Stimulated activated CD4-positive, alpha-beta T cell treated with anti-CD3 and anti-CD28 coated beads, TNF-alpha, amount 100 ng/mL, for 48 hours (primary cell): ENCODE results near the gene TBC1D4.
"Not testable (repeated sequence)": the region's sequence is repeated elsewhere in the genome, so short reads cannot be mapped to it uniquely, and the experiment has no call there.

ENCODE experiments used
- DNase-seq, 3 donors: peaks; one replicate each; pipeline ENCODE4 v3.0.0-alpha.2; 2020; ENCODE audit warnings: low read depth in 3 of 3

The TBC1D4 gene

GRCh38 chr13:75446874-75447273 is 35.1 kb downstream of the TBC1D4 start:
- no peak for DNase-seq

GRCh38 chr13:75445717-75446499 is 36.1 kb downstream of the TBC1D4 start:
- no peak for DNase-seq

- DNase-seq, result no peak
These were observed 38.0 kb downstream of the TBC1D4 start for GRCh38 chr13:75444016-75444415.

GRCh38 chr13:75443356-75443958 is 38.5 kb downstream of the TBC1D4 start:
- DNase-seq, result no peak

GRCh38 chr13:75442736-75443234 is 39.2 kb downstream of the TBC1D4 start:
- no peak for DNase-seq

GRCh38 chr13:75440100-75440499 is 41.9 kb downstream of the TBC1D4 start:
- DNase-seq, result no peak

GRCh38 chr13:75437582-75438318 is 44.2 kb downstream of the TBC1D4 start:
- no peak for DNase-seq

- DNase-seq, result not testable (repeated sequence)
These were observed 47.8 kb downstream of the TBC1D4 start for GRCh38 chr13:75434126-75434525.

- no peak for DNase-seq
These were observed 49.1 kb downstream of the TBC1D4 start for GRCh38 chr13:75432811-75433244.

GRCh38 chr13:75432045-75432444 is 49.9 kb downstream of the TBC1D4 start:
- no peak for DNase-seq

GRCh38 chr13:75430436-75431209 is 51.3 kb downstream of the TBC1D4 start:
- no peak for DNase-seq

GRCh38 chr13:75426421-75426820 is 55.5 kb downstream of the TBC1D4 start:
- no peak for DNase-seq

GRCh38 chr13:75425216-75426009 is 56.6 kb downstream of the TBC1D4 start:
- DNase-seq, result no peak

GRCh38 chr13:75423946-75424345 is 58.0 kb downstream of the TBC1D4 start:
- DNase-seq, result no peak

GRCh38 chr13:75422028-75422427 is 59.9 kb downstream of the TBC1D4 start:
- DNase-seq, result no peak

GRCh38 chr13:75421133-75421532 is 60.8 kb downstream of the TBC1D4 start:
- DNase-seq, result no peak

GRCh38 chr13:75419656-75420055 is 62.3 kb downstream of the TBC1D4 start:
- no peak for DNase-seq

- DNase-seq, result no peak
These were observed 63.0 kb downstream of the TBC1D4 start for GRCh38 chr13:75418997-75419396.

GRCh38 chr13:75418186-75418843 is 63.7 kb downstream of the TBC1D4 start:
- DNase-seq, result no peak

GRCh38 chr13:75417656-75418055 is 64.3 kb downstream of the TBC1D4 start:
- DNase-seq, result no peak
